ENCODE results near the gene DUOXA2. TPM values are rescaled to one million over a fixed set of nuclear protein-coding genes. Genes with fewer than 3 reads are reported as not detected.

The DUOXA2 gene
- total and polyA plus RNA-seq, 12 donors: not detected

- peaks cover 0 to 3% (median 0%) of the 10 kb centered on the region in 7 donors for H3K27me3 ChIP-seq
- TF ChIP-seq CTCF (IDR thresholded peaks at IDR 0.05): no peak
- no peak overlapping the region for H3K27ac ChIP-seq
- H3K4me3 ChIP-seq: no peak overlapping the region
- no peaks in the 10 kb centered on the region for H3K9me3 ChIP-seq
- no peaks in the 10 kb centered on the region for H3K36me3 ChIP-seq
- DNase-seq (no peak), ATAC-seq (no peak)
- 86 to 94% methylated on average over 4 of the region's 4 CpGs for WGBS, 2 donors
- H3K4me1 ChIP-seq: peaks cover 0 to 4% (median 0%) of the 10 kb centered on the region in 9 donors
- intact Hi-C loops (cut with DNase I): no loop called here
Measured at GRCh38 chr15:45093013-45093412, 21.1 kb upstream of the DUOXA2 start.

GRCh38 chr15:45093622-45094357, 20.3 kb upstream of the DUOXA2 start:
- TF ChIP-seq CTCF (IDR thresholded peaks at IDR 0.05): no peak
- Histone ChIP-seq H3K27me3 (peaks cover 0 to 3% (median 0%) of the 10 kb centered on the region in 7 donors), H3K27ac (no peak overlapping the region), H3K9me3 (no peaks in the 10 kb centered on the region), H3K36me3 (no peaks in the 10 kb centered on the region), H3K4me1 (peaks cover 0 to 4% (median 0%) of the 10 kb centered on the region in 9 donors), H3K4me3 (no peak overlapping the region)
- ATAC-seq (no peak), DNase-seq (no peak)
- intact Hi-C loops (cut with DNase I): no loop called here
- WGBS, 2 donors: 78 to 82% methylated on average over 11 of the region's 11 CpGs

DNA sequence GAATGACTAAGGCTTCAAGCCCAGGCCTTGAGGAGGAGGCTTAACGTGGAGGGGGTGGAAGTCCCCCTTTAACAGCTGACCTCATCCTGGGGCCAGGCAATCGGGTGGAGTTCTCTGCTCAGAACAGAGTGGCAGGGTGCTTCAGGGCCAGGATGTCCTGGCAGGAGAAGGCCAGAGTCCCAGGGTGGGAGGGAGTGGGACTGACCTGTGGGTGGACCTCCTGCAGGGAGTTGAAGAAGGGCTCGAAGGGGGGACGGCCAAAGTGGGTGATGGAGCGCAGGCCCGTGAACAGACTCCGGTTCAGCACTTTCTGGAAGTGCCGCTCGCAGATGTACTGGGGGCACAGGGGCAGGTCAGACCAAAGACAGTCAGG, 19.8 kb upstream of the DUOXA2 start:
- Histone ChIP-seq H3K27me3 (peaks cover 0 to 3% (median 0%) of the 10 kb centered on the region in 7 donors), H3K9me3 (no peaks in the 10 kb centered on the region), H3K4me3 (no peak overlapping the region), H3K27ac (no peak overlapping the region), H3K4me1 (peaks cover 0 to 4% (median 0%) of the 10 kb centered on the region in 9 donors), H3K36me3 (no peaks in the 10 kb centered on the region)
- no peak for TF ChIP-seq CTCF (IDR thresholded peaks at IDR 0.05)
- intact Hi-C loops (cut with DNase I): no loop called here
- DNase-seq (no peak), ATAC-seq (no peak)
- 75 to 78% methylated on average over 9 of the region's 9 CpGs for WGBS, 2 donors

GRCh38 chr15:45095661-45096060, 18.5 kb upstream of the DUOXA2 start:
- Histone ChIP-seq H3K4me1 (peaks cover 0 to 4% (median 0%) of the 10 kb centered on the region in 9 donors), H3K4me3 (no peak overlapping the region), H3K27me3 (peaks cover 0 to 3% (median 0%) of the 10 kb centered on the region in 7 donors), H3K27ac (no peak overlapping the region), H3K36me3 (no peaks in the 10 kb centered on the region), H3K9me3 (no peaks in the 10 kb centered on the region)
- no peak for TF ChIP-seq CTCF (IDR thresholded peaks at IDR 0.05)
- intact Hi-C loops (cut with DNase I): no loop called here
- 89 to 95% methylated on average over 11 of the region's 11 CpGs for whole genome bisulfite sequencing, 2 donors
- DNase-seq (no peak), ATAC-seq (no peak)

Data from heart right ventricle (tissue), 16 donors.